Lower lobe of right lung (tissue), 2 donors: ENCODE measurements around the gene SKAP2. TPM values are rescaled to one million over a fixed set of nuclear protein-coding genes. Genes with fewer than 3 reads are reported as not detected.

ENCODE experiments used
- ATAC-seq, 2 donors: fragments of 200-7000 bp; cut with Tn5 transposase; one replicate each; pipeline ENCODE4 v1.9.1; 2020 to 2022; ENCODE audit warnings: mild to moderate bottlenecking in 2 of 2, moderate library complexity in 2 of 2
- DNase-seq: peaks from one replicate; pipeline ENCODE4 v3.0.0-alpha.2; 2020
- H3K27ac ChIP-seq: fragments of 200-600 bp; one replicate; pipeline ENCODE4 v1.8.0; 2022
- H3K27me3 ChIP-seq: fragments of 200-600 bp; one replicate; pipeline ENCODE4 v1.8.0; 2022; ENCODE audit warnings: low read depth
- H3K36me3 ChIP-seq: fragments of 200-600 bp; one replicate; pipeline ENCODE4 v1.8.0; 2022; ENCODE audit warnings: mild to moderate bottlenecking
- H3K4me1 ChIP-seq: fragments of 200-600 bp; one replicate; pipeline ENCODE4 v1.8.0; 2022
- H3K4me3 ChIP-seq: fragments of 200-600 bp; one replicate; pipeline ENCODE4 v1.8.0; 2022; ENCODE audit warnings: mild to moderate bottlenecking
- H3K9me3 ChIP-seq: fragments of 200-600 bp; one replicate; pipeline ENCODE4 v1.8.0; 2022
- intact Hi-C: fragments of 100-400 bp; cut with DNase I; formaldehyde crosslinking; loops from one replicate; pipeline ENCODE4 v1.11.0; 2022
- total RNA-seq: library from RNA; stranded (reverse); fragmentation: NEBNext Ultra II Directional; extraction: Animal tissue kit (Norgen Biotek cat#: 25700); gene quantifications from one replicate; pipeline ENCODE4 v1.2.1, GENCODE V29; 2021
- TF ChIP-seq, protein P1 (sequence below): fragments of 200-600 bp; IDR thresholded peaks from one replicate; pipeline ENCODE4 v1.8.0; 2022; ENCODE audit warnings: antibody characterized with exemption, mild to moderate bottlenecking
- donor health status: DM: no; HTN: yes; CAD: no; lungs with severe emphysema.

Gene SKAP2
- total RNA-seq, 1 donor from 2014 or later: 75.0 TPM

DNA sequence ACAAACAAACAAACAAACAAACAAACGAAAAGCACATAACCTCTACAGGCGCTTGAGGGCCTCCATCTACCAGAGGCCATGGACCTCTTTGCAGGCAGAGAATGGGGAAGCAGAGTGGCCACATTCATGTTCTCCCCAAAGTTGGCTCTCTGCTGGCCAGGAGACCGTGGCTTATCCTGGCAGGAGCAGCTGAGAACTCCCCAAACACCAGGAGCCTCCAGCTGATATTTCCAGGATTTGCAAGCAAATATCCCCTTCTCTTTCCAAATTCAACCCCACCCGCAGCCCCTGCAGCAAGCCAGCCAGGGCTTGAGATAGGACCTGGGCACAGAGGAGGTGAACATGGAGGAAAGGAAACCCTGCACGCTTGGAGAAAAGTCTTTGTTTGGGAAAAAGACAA is 240.0 kb downstream of the SKAP2 start:
- TF ChIP-seq, protein P1, sequence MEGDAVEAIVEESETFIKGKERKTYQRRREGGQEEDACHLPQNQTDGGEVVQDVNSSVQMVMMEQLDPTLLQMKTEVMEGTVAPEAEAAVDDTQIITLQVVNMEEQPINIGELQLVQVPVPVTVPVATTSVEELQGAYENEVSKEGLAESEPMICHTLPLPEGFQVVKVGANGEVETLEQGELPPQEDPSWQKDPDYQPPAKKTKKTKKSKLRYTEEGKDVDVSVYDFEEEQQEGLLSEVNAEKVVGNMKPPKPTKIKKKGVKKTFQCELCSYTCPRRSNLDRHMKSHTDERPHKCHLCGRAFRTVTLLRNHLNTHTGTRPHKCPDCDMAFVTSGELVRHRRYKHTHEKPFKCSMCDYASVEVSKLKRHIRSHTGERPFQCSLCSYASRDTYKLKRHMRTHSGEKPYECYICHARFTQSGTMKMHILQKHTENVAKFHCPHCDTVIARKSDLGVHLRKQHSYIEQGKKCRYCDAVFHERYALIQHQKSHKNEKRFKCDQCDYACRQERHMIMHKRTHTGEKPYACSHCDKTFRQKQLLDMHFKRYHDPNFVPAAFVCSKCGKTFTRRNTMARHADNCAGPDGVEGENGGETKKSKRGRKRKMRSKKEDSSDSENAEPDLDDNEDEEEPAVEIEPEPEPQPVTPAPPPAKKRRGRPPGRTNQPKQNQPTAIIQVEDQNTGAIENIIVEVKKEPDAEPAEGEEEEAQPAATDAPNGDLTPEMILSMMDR: no peak
- intact Hi-C loops: no loop called here
- H3K4me3 ChIP-seq: no peak overlapping the region

DNA sequence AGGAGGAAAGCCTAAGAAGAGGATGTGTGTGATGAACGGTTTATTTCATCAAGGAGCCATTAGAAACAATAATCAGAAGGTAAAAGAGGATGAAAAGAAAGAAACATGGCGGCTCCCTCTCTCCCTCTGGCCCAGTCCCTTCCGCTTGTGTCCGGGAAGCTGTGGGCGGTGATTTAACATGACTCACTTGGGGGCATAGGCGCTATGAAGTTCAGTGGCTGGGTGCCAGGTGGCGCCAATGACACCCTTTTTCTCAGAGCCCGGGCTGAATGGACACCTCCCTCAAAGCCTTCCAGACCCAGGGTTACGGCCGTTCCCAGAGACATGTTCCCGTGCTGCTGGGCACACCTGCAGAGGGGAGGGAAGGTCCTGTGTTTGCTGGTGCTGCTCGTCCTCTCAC is 244.0 kb downstream of the SKAP2 start:
- no peaks in the 10 kb centered on the region for H3K36me3 ChIP-seq
- no peaks in the 10 kb centered on the region for H3K9me3 ChIP-seq
- no peaks in the 10 kb centered on the region for H3K27me3 ChIP-seq
- no peak overlapping the region for H3K4me3 ChIP-seq
- ATAC-seq (no peak), DNase-seq (no peak)
- H3K27ac ChIP-seq: no peak overlapping the region
- TF ChIP-seq, protein P1: no peak
- no peaks in the 10 kb centered on the region for H3K4me1 ChIP-seq
- intact Hi-C loops: no loop called here

More for the DNA sequence above, 240.0 kb downstream of the SKAP2 start:
- H3K36me3 ChIP-seq: no peaks in the 10 kb centered on the region
- no peaks in the 10 kb centered on the region for H3K27me3 ChIP-seq
- DNase-seq (no peak), ATAC-seq (no peak)
- no peaks in the 10 kb centered on the region for H3K9me3 ChIP-seq
- H3K27ac ChIP-seq: no peak overlapping the region
- no peaks in the 10 kb centered on the region for H3K4me1 ChIP-seq

DNA sequence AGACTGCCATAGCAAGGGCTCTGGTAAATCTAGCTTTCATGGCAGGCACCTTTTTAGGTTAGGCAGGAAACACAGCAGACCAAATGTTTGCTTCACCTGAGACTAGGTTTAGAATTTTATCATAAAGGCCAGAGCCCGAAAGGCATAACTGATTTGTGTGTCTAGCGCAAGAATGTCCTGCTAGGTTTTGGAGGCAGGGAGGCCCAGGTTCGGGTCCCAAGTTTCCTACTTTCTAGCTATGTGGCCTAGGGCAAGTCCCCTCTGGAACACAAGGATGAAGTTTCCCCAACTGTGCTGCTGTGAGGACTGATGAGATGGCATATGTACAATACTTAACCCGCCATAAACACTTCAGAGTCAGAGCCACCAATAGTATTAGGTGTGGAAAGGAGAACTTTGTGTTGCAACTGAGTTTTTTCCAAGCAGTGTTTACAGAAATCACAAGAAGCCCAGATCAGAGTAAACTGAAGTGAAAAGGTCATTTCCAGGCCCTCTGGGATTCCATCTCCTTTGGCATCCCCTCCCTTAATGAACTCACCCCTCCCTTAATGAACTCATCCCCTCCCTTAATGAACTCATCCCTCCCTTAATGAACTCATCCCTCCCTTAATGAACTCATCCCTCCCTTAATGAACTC is 244.9 kb downstream of the SKAP2 start:
- TF ChIP-seq, protein P1: no peak
- no peak overlapping the region for H3K4me3 ChIP-seq
- DNase-seq: no peak
- no peaks in the 10 kb centered on the region for H3K27me3 ChIP-seq
- H3K9me3 ChIP-seq: no peaks in the 10 kb centered on the region
- intact Hi-C loops: no loop called here
- H3K27ac ChIP-seq: no peak overlapping the region
- H3K36me3 ChIP-seq: no peaks in the 10 kb centered on the region
- H3K4me1 ChIP-seq: no peaks in the 10 kb centered on the region
- no peak for ATAC-seq

DNA sequence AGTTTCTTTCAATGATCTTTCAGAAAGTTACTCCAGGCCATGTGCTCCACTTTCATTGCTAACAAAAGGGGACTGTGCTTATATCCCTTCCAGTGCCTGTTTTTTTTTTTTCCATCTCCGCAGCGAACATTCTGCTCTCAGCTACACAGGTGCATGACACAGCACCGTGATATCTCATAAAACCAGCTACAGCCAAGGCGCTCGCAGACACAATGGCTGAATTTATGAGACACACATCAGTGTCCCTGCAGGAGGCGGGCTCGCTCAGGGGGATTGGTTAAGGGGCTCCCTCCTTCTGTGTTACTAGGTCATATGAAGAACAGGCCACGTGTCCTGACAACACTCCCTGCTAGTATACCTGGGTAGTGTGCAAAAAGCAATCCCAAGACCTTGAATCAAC is 245.5 kb downstream of the SKAP2 start:
- no peak for DNase-seq
- no peak overlapping the region for H3K4me3 ChIP-seq
- no peaks in the 10 kb centered on the region for H3K27me3 ChIP-seq
- TF ChIP-seq, protein P1: no peak
- intact Hi-C loops: no loop called here
- ATAC-seq: no peak
- H3K4me1 ChIP-seq: no peaks in the 10 kb centered on the region
- H3K9me3 ChIP-seq: no peaks in the 10 kb centered on the region
- H3K27ac ChIP-seq: no peak overlapping the region
- H3K36me3 ChIP-seq: no peaks in the 10 kb centered on the region

DNA sequence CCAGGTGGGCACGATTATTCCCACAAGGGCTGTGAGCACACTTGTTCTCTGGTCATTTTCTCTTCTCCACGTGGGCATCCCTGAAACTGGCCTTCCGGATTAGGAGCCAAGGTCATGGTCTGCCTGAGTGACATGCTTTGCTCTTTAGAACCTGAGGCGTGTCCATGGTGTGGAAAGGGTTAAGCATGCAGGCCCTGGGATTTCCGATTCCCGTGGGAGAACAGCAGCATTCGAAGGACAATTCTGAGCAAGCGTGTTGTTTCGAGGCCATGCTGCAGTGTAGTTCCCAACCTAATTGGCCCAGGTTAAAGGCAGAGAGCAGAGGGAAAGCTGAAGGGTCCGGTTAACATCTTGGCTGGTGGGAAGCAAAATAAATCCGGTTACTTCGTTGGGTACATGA is 245.9 kb downstream of the SKAP2 start:
- H3K4me3 ChIP-seq: no peak overlapping the region
- intact Hi-C loops: no loop called here
- no peak overlapping the region for H3K27ac ChIP-seq
- no peak for DNase-seq
- H3K4me1 ChIP-seq: no peaks in the 10 kb centered on the region
- H3K27me3 ChIP-seq: no peaks in the 10 kb centered on the region
- no peak for ATAC-seq
- H3K36me3 ChIP-seq: no peaks in the 10 kb centered on the region
- no peaks in the 10 kb centered on the region for H3K9me3 ChIP-seq
- TF ChIP-seq, protein P1: no peak

Other genes with a start within 250 kb of the SKAP2 start
- 0.77 TPM for gene HOXA1, start 231.4 kb upstream of the SKAP2 start, total RNA-seq
- gene HOXA2, start 238.1 kb upstream of the SKAP2 start, total RNA-seq: 1.5 TPM